ENCODE measurements around the gene P2RY8.
"Not testable (repeated sequence)": the region's sequence is repeated elsewhere in the genome, so short reads cannot be mapped to it uniquely, and the experiment has no call there.

Gene P2RY8

GRCh38 chrX:1486749-1487361, 50.1 kb downstream of the P2RY8 start:
- DNase-seq (ENCODE audit: low spot score), result no peak

- DNase-seq (ENCODE audit: low spot score), result no peak
Measured at GRCh38 chrX:1486177-1486576, 50.8 kb downstream of the P2RY8 start.

DNA sequence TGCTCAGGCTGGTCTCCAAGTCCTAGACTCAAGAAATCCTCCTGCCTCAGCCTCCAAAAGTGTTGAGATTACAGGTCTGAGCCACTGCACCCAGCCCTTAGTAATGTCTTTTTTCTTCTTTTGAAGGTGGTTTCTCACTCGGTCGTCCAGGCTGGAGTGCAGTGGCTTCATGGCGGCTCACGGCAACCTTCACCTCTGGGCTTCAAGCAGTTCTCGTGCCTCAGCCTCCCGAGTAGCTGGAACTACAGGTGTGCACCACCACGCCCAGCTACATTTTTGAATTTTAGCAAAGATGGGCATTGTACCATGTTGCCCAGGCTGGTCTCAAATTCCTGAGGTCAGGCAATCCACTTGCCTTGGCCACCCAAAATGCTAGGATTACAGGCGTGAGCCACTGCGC, 52.0 kb downstream of the P2RY8 start:
- DNase-seq (ENCODE audit: low spot score), result no peak

- DNase-seq (ENCODE audit: low spot score), result peak; percentile 55
Measured at GRCh38 chrX:1484638-1485019, 52.4 kb downstream of the P2RY8 start.

DNA sequence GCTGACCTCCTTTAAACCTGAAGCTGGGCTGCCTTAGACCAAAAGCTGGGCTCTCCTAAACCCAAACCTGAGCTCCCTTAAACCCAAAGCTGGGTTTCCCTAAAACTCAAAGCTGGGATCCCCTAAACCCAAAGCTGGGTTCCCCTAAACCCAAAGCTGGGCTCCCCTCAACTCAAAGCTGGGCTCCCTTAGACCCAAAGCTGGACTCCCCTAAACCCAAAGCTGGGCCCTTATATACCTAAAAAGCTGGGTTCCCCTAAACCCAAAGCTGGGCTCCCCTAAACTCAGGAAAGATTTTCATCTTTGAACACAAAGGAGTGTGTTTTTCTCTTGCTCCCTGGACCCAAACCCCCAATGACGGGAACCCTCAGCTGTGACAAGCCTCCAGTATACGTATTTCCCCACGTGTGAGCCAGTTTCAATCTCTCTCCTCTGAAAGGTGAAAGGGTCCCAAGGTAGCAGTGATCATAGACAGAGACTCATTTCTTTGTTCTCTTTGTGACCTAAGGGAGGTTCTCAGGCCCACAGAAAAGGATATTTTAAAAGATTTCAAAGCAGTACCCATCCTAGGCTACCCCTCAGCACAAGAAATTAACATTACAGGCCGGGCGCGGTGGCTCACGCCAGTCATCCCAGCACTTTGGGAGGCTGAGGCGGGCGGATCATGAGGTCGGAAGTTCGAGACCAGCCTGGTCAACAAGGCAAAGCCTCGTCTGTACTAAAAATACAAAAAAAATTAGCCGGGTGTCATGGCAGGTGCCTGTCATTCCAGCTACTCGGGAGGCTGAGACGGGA, 52.9 kb downstream of the P2RY8 start:
- peak; percentile 50 for DNase-seq (ENCODE audit: low spot score)

GRCh38 chrX:1482530-1482928, 54.5 kb downstream of the P2RY8 start:
- not testable (repeated sequence) for DNase-seq (ENCODE audit: low spot score)

DNA sequence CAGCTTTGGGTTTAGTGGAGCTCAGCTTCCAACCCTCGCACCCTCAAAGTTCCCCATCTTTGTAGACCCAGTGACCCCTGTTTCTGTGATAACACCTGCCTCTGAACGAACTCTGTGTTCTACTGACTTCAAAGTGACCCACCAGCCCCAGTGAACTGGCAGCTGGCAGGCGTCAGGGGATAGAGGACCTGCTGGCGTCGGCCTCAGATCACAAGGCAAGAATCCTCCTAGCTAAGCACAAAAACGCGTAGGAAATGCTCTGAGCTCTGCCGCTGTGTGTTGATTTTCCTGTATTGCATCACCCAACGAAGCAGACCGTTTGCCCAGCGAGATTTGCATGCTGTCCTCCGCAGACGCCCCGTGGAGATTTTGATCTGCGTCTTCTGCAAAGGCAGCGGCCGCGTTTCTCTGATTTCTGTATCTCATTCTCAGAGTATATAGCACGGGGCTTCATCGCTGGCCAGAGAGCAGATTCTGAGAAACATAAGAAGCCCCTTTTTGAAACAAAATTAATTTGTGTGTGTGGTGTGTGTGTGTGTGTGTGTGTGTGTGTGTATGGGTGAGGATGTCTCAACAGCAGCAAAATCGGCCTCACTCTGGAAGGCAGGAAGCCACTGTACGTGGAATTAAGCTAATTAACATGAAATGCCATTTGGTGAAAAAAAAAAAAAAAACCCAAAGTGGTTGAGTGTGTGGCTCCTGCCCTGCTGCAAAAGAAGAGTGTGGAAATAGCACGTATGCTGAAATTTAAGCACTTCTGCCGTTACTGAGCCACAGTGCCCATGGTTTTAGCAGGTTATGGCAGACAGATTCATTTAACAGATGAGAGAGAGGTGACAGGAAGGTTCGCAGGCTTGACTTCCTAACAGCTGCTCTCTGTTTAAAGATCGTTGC, 55.1 kb downstream of the P2RY8 start:
- peak; percentile 93 for DNase-seq (ENCODE audit: low spot score)

GRCh38 chrX:1480082-1480785, 56.8 kb downstream of the P2RY8 start:
- DNase-seq (ENCODE audit: low spot score), result no peak

- DNase-seq (ENCODE audit: low spot score), result no peak
Measured at GRCh38 chrX:1477801-1478458, 59.1 kb downstream of the P2RY8 start.

DNA sequence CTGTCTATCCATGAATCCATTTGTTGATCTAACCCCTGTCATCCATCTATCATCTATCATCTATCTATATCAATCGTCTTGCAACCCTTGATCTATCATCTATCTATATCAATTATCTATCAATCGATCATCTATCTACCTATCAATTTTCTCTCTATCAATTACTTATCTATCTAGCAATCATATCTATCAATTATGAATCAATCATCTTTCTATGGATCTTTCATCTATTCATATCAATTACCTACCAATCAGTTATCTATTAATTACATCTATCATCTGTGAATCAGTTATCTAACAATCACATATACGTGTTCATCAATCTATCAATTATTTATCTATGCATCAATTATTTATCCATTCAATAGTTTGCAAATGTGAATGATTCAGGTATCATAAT, 59.8 kb downstream of the P2RY8 start:
- DNase-seq (ENCODE audit: low spot score), result no peak

DNA sequence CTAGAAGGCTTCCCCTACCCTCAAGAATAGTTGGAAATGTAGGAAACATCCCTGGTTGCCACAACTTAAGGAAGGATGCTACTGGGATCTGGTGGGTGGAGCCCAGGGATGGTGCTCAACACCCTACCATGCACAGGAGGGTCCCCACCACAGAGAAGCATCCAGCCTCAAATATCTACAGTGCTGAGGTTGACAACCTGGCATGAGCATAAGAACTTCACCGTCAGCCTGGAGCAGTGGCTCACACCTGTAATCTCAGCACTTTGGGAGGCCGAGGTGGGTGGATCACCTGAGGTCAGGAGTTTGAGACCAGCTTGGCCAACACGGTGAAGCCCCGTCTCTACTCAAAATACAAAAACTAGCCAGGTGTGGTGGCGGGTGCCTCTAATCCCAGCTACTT, 60.3 kb downstream of the P2RY8 start:
- DNase-seq (ENCODE audit: low spot score), result no peak

DNA sequence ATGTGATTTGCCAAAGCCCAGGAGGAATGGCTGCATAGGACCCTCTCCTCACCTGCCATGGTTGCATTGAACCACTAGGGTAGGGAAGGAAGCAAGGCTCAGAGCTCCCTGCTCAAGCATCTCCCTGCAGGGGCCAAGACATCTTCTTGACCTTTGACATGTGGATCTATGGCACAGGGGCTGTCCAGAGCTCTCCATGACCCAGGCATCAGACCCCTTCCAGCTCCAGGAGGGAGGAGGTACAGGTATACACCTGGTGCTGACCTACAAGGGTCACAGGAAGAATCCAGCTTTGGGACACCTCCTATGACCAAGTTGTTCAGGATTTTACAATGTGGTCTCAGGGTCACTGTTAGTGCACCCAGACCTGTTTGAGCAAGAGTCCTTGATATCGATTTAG, 61.1 kb downstream of the P2RY8 start:
- no peak for DNase-seq (ENCODE audit: low spot score)

DNA sequence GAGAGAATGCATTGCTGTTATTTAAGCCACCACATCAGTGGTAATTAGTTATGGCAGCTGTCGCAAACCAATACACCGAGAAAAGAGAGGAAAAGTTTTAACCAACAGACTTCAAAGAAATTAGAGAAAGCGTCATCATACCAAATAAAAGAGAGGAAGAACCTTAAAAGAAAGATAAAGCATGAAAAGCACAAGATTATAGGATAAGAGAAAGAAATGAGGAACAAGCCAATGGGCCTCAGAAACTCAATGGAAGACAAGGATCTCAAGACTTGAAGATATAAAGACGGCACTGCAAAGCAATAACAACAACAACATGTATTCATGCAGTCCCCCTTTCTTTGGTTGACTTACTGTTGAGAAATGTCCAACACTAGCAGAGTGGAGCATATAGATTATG, 61.5 kb downstream of the P2RY8 start:
- DNase-seq (ENCODE audit: low spot score), result no peak

GRCh38 chrX:1474593-1474992, 62.4 kb downstream of the P2RY8 start:
- not testable (repeated sequence) for DNase-seq (ENCODE audit: low spot score)

DNA sequence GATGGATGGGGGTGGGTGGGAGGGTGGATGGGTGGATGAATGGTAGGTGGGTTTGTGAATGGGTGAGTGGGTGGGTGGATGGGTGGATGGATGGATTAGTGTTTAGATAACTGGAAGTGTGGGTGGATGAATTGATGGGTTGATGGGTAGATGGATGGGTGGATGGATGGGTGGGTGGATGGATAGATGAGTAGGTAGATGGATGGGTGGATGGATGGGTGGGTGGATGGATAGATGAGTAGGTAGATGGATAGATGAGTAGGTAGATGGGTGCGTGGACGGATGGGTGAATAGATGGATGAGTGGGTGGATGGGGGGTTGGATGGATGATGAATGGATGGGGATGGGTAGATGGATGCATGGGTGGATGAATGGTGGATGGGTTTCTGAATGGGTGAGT, 64.0 kb downstream of the P2RY8 start:
- no peak for DNase-seq (ENCODE audit: low spot score)

- peak; percentile 90 for DNase-seq (ENCODE audit: low spot score)
Measured at GRCh38 chrX:1468250-1468772, 68.7 kb downstream of the P2RY8 start.

DNA sequence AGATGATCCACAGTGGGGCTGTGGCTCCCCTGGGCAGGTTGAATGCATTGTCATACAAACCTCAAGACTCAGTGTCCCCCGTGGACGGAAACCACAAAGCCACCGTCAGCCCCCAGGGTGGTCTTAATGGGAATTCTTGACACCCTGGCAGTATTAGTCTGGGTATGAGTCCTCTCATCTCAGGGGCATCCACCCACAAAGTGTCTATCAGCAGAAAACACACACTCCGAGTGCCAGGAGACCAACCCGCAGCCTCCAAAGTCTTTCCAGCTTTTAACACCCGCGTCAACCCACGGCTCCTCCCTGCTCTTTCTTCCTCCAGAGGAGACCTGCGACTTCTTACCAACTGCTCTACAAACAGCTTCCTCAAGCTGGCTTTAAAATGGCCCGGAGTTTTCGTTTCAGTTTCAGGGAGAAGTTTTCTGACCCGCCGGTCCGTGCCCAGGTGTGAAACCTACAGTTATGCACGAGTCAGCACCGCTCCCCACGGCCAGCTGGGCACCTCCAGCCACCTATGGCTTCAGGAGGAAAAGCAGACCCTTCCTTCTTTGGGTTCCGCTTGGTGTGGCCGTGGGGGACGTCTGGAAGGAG, 69.9 kb downstream of the P2RY8 start:
- peak; percentile 76 for DNase-seq (ENCODE audit: low spot score)

GRCh38 chrX:1466232-1466661, 70.7 kb downstream of the P2RY8 start:
- DNase-seq (ENCODE audit: low spot score), result no peak

DNA sequence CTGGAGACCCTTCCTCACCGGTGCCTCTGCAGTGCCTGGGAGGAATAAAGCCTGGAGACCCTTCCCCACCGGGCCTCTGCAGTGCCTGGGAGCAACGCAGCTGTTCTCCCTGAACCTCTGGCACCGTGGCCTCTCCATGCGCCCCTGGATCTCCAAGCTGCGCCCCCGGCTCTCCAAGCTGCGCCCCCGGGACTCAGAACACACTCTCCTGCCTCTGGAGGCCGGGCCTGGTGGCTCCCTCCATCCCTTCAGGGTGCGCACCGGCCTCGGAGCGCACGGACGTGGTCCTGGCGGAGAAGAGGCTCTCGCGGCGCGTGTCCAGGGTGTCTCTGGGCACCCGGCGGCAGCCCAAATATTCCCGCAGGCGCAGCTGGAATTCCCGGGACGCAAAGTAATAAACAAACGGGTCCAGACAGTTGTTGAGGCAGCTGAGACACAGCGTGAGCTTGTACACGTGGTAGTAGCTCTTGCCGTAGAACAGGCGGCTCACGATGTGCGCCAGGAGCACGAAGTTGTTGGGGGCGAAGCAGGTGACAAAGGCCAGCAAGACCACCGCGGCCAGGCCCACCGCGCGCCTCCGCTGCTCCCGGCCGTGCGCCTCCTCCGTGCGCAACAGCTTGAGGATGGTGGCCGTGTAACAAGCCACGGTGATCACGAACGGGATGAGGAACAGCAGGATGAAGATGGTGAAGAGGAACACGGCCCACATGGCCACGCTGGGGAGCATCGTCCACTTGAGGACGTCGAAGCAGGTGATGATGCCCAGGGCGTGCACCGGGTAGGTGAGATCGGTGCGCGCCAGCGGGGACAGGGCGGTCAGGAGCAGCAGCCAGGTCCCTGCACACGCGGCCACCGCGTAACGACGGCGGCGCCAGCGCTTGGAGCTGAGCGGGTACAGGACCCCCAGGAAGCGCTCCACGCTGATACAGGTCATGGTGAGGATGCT, 71.4 kb downstream of the P2RY8 start:
- no peak for DNase-seq (ENCODE audit: low spot score)

DNA sequence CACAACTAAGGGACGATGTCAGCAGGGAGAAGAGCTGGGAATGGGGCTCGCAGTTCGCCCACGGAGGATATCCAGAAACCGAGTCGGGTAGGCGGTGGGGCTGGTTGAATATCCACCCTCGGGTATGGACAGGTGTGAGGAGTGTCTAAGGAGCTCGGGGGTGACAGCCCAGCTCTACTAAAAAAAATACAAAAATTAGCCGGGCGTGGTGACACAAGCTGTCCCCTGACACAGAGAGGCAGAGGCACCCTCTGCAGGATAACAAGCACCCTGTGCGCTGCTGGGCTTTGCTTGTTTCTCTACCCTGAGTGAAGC, 72.1 kb downstream of the P2RY8 start:
- DNase-seq (ENCODE audit: low spot score), result no peak

All from NAMALWA (cell line).